SJSA1 (cell line): ENCODE results near the gene RASGRP2. TPM values are rescaled to one million over a fixed set of nuclear protein-coding genes. Genes with fewer than 3 reads are reported as not detected.
A peak's percentile ranks its signal among the peaks of the same experiment; 100 is the strongest.
"Not testable (repeated sequence)": the region's sequence is repeated elsewhere in the genome, so short reads cannot be mapped to it uniquely, and the experiment has no call there.

ENCODE experiments used
- DNase-seq, 2 experiments: peaks; one replicate each; pipeline ENCODE4 v3.0.0-alpha.2; 2015 to 2020; ENCODE audit warnings: low spot score in 2 of 2, low read depth in 1 of 2
- H3K27ac ChIP-seq: fragments of 250-450 bp; sonication (Bioruptor Pico); 2 replicates; pipeline ENCODE4 v1.5.1; 2020; ENCODE audit warnings: mild to moderate bottlenecking, moderate library complexity
- H3K27me3 ChIP-seq: fragments of 250-450 bp; sonication (Bioruptor Pico); replicated peaks from 2 replicates; pipeline ENCODE4 v1.5.1; 2020; ENCODE audit warnings: mild to moderate bottlenecking, moderate library complexity
- H3K36me3 ChIP-seq: fragments of 250-450 bp; sonication (Bioruptor Pico); 2 replicates; pipeline ENCODE4 v1.5.1; 2020; ENCODE audit warnings: mild to moderate bottlenecking
- H3K4me1 ChIP-seq: fragments of 250-450 bp; sonication (Bioruptor Pico); replicated peaks from 2 replicates; pipeline ENCODE4 v1.6.1; 2021; ENCODE audit warnings: mild to moderate bottlenecking
- H3K4me3 ChIP-seq: fragments of 250-450 bp; sonication (Bioruptor Pico); 2 replicates; pipeline ENCODE4 v1.5.1; 2020; ENCODE audit warnings: mild to moderate bottlenecking
- H3K9me3 ChIP-seq: fragments of 250-450 bp; sonication (Bioruptor Pico); replicated peaks from 2 replicates; pipeline ENCODE4 v1.5.1; 2020; ENCODE audit warnings: mild to moderate bottlenecking
- total RNA-seq: library from RNA; depleted of rRNA; stranded (reverse); fragments of >200 nt; shearing (Covaris generic); gene quantifications from 2 replicates; pipeline ENCODE4 v1.2.3, GENCODE V29; 2014

Gene RASGRP2
- total RNA-seq, 1 experiment from 2014 or later, result 0.08 TPM

DNA sequence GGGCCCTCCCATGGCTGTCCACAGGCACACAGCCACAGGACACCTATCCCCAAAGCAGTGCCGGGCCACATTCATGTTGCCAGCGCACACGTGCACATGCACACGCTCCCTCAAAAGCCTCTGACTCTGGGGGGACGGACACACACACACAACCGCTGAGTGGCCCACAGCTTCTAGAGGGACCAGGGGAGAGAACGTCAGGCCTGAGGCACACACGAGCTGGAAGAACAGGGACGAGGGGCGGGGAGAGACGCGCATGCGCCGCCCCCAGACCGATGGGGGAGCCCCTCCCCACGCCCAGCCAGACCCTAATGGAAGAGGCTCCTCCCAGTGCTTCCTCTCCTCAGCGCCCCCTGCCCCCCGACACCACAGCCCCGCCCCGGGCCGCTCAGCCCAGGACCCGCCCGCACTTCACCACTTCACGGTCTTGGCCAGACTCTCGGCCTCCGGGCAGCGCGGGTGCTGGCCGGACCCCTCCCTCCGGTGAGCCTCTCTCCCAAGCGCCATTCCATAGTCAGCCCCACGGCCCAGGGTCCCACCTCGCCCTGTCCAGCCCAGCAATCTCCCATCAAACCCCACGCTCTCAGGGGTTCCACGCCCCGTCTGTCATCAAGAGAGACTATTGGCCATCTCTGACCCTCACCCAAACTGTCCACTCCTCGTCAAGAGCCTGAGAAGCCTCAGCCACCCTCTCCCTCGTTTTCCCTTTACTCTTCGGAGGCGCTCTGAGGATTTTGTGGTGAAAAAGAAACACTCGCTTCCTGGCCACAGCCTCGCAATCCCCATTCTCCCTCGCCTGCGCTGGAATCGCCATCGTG is 32.6 kb downstream of the RASGRP2 start:
- no peak overlapping the region for H3K27ac ChIP-seq
- peaks cover 89% of the 10 kb centered on the region for H3K27me3 ChIP-seq
- peaks cover 4% of the 10 kb centered on the region; the same call in 1 of the 2 replicates for H3K36me3 ChIP-seq
- DNase-seq, result peak in 1 of 2 experiments; percentile 60
- peaks cover 7% of the 10 kb centered on the region; the same call in 1 of the 2 replicates for H3K9me3 ChIP-seq
- H3K4me3 ChIP-seq, result no peak overlapping the region
- peaks cover 15% of the 10 kb centered on the region for H3K4me1 ChIP-seq

DNA sequence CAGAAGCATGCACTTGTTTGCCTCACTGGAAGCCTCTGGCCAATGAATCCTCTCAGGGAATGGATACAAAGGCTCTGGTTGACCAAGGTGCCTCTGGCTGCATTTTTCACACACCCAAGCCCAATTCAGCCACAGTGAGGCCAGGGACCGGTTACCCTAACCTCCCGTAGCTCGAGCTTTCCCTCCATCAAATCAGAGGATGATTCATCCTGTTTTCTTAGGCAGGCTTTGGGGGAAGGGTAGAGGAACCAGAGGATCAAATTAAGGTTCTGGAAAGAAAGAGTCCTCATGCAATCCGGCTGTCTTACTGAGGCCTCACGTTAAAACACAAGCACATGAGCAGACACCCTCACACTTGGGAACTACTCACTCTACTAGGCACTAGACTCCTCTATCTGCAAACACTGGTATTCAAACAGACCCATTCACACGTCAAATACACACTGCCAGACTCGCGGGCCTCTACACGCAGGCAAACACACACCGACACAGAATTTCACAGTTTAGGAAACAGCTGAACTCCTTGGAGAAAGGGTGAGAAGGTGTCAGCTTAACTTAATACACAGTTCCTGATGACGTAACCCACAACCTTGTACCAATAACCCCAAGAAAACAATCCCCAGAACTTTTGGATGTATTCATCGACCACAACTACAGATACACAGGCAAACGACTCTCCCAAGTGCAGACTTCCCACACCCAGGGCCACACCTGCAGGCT is 33.4 kb downstream of the RASGRP2 start:
- H3K9me3 ChIP-seq, result peaks cover 7% of the 10 kb centered on the region; the same call in 1 of the 2 replicates
- no peak overlapping the region for H3K27ac ChIP-seq
- peaks cover 15% of the 10 kb centered on the region for H3K4me1 ChIP-seq
- H3K27me3 ChIP-seq, result peaks cover 85% of the 10 kb centered on the region
- H3K36me3 ChIP-seq, result peaks cover 4% of the 10 kb centered on the region; the same call in 1 of the 2 replicates
- H3K4me3 ChIP-seq, result no peak overlapping the region
- DNase-seq, result no peak

DNA sequence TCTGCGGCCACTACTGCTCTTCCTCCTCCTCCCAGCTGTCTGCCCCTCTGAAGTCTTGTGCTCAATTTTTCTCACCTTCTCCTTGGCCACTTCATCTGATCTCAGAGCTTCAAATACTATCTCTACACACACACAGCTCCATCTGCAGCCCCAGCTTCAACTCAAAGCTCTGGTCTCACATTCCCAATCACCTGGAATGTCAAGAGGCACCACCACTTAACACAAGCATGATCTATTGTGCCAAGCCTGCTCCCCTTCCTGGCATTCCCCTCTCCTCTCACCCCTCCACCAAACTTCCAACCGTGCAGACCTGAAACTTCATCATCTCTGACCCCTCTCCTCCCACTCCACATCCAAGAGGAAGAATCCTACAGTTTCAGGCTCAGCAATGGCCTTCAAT is 38.4 kb downstream of the RASGRP2 start:
- no peak overlapping the region for H3K4me3 ChIP-seq
- H3K9me3 ChIP-seq, result no peaks in the 10 kb centered on the region
- H3K27ac ChIP-seq, result no peak overlapping the region
- H3K4me1 ChIP-seq, result no peaks in the 10 kb centered on the region
- peaks cover 72% of the 10 kb centered on the region for H3K27me3 ChIP-seq
- H3K36me3 ChIP-seq, result no peaks in the 10 kb centered on the region
- DNase-seq, result no peak

DNA sequence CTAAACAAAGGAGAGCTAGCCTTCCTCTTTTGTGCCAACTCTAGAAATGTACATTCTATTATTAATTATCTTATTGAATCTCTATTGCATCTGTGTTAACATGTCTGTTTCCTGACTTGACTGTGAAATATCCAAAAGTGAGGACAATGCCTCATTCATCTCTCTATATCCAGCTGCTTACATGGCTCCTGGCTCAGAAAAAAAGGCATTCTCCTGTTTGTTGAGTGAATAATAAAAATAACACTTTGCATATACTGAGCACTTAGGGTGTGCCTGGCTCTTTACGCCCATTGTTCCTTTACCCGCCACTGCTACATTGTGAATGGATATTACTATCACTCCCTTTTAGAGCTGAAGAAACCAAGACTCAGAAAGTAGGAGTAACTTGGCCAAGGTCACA is 40.9 kb downstream of the RASGRP2 start:
- Histone ChIP-seq H3K27ac (no peak overlapping the region), H3K36me3 (no peaks in the 10 kb centered on the region), H3K4me3 (no peak overlapping the region), H3K27me3 (peaks cover 66% of the 10 kb centered on the region), H3K4me1 (no peaks in the 10 kb centered on the region), H3K9me3 (no peaks in the 10 kb centered on the region)
- no peak for DNase-seq

DNA sequence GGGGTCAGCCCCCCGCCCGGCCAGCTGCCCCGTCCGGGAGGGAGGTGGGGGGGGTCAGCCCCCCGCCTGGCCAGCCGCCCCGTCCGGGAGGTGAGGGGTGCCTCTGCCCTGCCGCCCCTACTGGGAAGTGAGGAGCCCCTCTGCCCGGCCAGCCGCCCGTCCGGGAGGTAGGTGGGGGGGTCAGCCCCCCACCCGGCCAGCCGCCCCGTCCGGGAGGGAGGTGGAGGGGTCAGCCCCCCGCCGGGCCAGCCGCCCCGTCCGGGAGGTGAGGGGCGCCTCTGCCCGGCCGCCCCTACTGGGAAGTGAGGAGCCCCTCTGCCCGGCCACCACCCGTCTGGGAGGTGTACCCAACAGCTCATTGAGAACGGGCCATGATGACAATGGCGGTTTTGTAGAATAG is 42.0 kb downstream of the RASGRP2 start:
- not testable (repeated sequence) for H3K4me3 ChIP-seq, H3K36me3 ChIP-seq, H3K27ac ChIP-seq, H3K9me3 ChIP-seq, DNase-seq, H3K4me1 ChIP-seq
- H3K27me3 ChIP-seq, result peaks cover 66% of the 10 kb centered on the region

DNA sequence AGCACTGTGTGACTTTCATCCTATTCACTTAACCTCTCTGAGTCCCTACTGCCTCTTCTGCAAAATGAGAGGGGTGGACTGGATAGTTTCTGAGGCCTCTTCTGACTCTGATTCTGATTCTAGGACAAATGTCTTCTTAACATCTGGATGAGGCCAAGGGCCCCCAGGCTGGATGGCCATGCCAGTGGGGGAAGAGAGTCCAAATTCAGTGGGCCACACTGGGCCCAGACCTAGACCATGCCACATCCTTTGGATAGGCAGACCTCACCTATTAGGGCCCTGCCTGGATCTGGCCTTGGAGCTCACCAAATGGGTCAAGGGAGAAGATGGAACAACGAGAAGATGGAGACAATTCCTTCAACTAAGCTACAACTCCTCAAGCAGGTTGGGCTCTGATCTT is 45.5 kb downstream of the RASGRP2 start:
- no peak for DNase-seq
- Histone ChIP-seq H3K27me3 (peaks cover 69% of the 10 kb centered on the region), H3K36me3 (no peaks in the 10 kb centered on the region)

DNA sequence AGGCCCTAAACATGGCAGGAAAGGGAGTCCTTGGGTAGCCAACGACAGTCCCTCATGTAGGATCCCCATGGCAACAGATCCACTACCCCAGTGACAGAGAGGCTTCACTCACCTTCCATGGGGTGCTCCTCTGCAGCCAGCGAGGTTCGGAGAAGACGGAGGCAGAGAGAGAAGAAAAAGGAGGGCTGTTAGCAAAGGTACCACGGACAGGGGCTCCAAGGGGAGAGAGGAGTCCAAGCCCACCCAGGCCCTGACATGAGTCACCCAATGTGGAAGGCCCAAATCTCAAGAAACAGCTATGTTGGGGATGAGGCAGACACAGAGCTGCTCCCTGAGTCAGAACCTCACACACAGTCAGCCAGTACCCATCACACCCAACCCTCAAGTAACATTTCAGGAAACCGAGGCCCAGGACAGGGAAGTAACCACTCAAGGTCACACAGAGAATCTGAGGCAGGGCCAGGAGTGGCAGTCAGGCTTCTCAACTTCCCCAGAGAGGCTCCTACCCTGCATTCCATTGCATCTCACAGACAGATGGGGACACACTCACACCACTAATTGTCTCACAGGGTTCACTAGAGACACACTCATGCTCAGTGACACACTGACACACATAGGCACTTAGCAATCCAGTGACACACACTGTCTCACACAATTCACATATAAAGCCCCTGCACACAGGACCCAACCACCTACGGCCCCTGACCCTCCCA is 46.1 kb downstream of the RASGRP2 start:
- no peak for DNase-seq
- Histone ChIP-seq H3K27me3 (peaks cover 67% of the 10 kb centered on the region), H3K4me1 (no peaks in the 10 kb centered on the region), H3K4me3 (no peak overlapping the region), H3K36me3 (no peaks in the 10 kb centered on the region), H3K9me3 (no peaks in the 10 kb centered on the region), H3K27ac (no peak overlapping the region)

More for the DNA sequence above, 45.5 kb downstream of the RASGRP2 start:
- no peaks in the 10 kb centered on the region for H3K4me1 ChIP-seq
- no peaks in the 10 kb centered on the region for H3K9me3 ChIP-seq
- no peak overlapping the region for H3K27ac ChIP-seq
- H3K4me3 ChIP-seq, result no peak overlapping the region

DNA sequence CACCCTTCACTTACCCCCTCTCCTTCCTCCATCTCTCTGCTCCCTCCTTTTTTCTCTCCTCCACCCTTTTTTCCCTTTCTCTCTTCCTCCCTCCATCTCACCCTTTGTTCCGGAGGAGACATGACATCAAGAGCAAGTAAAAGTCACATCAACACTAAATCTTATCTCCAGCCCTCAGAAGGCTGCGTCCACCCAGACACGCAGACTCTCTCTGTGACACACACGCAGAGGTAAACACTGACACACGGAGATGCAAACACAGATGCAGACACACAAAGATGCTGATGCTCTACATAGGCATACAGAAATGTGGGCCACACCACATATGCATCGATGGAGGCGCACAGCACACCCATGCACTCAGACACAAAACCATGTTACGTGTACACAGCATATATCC is 47.9 kb downstream of the RASGRP2 start:
- Histone ChIP-seq H3K36me3 (no peaks in the 10 kb centered on the region), H3K27ac (no peak overlapping the region), H3K27me3 (peaks cover 65% of the 10 kb centered on the region), H3K9me3 (no peaks in the 10 kb centered on the region), H3K4me3 (no peak overlapping the region), H3K4me1 (no peaks in the 10 kb centered on the region)
- no peak for DNase-seq

DNA sequence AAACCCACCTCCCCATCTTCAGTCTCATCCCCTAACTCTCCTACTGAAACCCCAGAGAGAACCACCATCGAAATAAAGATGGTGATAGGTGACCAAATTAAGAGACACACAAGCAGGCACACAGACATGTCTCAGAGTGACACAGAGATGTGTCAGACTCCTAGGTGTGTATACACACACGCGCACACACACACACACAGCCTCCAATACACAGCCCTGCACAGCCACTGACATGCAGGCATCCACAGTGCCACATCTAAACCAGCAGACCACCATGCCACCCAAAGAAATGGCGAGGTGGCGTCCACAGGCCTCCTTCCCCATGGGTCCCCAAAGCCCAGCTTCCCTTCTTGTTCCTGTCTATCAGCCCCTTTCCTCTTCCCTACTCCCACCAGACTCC is 48.4 kb downstream of the RASGRP2 start:
- no peaks in the 10 kb centered on the region for H3K36me3 ChIP-seq
- H3K9me3 ChIP-seq, result no peaks in the 10 kb centered on the region
- H3K27ac ChIP-seq, result no peak overlapping the region
- no peaks in the 10 kb centered on the region for H3K4me1 ChIP-seq
- H3K4me3 ChIP-seq, result no peak overlapping the region
- H3K27me3 ChIP-seq, result peaks cover 60% of the 10 kb centered on the region
- DNase-seq, result no peak

DNA sequence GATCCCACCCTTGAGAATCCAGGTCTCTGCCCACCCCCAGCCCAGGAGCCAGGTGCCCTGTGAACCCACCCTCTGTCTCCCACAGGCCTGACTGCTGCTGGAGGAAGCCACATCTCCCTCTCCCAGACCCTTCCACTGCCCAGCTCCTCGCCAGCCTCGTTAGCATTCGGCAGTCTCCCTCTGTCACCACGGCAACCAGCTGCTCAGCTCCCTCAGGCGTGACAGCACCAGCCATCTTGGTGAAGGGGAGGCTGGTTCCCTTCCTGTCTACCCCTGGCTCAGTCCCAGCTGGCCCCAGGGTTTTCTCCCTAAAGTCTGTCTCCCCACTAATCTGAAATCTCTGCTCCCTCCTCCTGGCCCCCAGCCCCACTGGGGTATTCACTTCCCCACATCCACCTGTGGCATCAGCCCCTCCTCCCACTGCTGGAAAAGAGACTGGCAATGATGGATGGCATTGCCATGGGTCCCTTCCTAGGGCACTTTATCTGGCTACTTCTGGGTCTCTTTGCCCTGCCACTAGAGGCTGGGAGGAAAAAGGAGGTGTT is 49.0 kb downstream of the RASGRP2 start:
- H3K27me3 ChIP-seq, result peaks cover 53% of the 10 kb centered on the region
- no peak overlapping the region for H3K27ac ChIP-seq
- no peaks in the 10 kb centered on the region for H3K9me3 ChIP-seq
- no peak overlapping the region for H3K4me3 ChIP-seq
- no peaks in the 10 kb centered on the region for H3K4me1 ChIP-seq
- no peak for DNase-seq
- no peaks in the 10 kb centered on the region for H3K36me3 ChIP-seq

DNA sequence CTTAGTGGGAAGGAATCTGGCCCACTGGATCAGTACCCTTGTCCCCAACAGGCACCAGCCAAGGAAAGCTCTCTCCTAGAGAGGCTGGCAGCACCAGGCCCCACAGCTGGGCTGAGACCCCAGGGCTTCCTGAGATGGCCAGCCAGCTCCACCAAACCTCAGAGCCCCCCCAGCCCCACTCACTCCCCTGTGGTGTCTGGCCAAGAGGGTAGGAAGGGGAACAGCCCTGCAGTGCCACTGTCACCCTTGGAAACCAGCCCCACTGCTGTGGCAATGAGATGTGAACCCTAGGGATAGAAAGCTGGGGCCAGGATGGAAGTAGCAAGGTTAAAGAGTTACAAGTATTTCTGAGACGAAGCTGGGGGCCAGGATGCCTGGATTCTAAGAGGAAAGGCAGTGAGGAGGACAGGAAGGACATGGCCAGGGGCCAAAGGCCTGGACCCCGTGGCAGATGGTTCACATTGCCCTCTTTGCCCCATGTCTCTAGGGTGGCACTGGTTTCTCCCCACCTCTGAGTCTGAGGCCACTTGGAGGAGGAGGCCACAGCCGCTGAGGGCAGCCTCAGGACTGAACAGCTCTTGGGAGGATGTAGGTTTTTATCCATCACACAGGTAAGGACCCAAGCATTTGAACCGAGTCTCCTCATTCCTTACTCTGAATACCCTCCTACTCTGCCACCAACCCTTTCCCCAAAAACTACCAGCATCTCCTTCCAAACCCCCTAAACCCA is 49.8 kb downstream of the RASGRP2 start:
- DNase-seq, result no peak
- Histone ChIP-seq H3K36me3 (no peaks in the 10 kb centered on the region), H3K4me1 (no peaks in the 10 kb centered on the region), H3K4me3 (no peak overlapping the region), H3K27ac (no peak overlapping the region), H3K27me3 (peaks cover 48% of the 10 kb centered on the region), H3K9me3 (no peaks in the 10 kb centered on the region)

DNA sequence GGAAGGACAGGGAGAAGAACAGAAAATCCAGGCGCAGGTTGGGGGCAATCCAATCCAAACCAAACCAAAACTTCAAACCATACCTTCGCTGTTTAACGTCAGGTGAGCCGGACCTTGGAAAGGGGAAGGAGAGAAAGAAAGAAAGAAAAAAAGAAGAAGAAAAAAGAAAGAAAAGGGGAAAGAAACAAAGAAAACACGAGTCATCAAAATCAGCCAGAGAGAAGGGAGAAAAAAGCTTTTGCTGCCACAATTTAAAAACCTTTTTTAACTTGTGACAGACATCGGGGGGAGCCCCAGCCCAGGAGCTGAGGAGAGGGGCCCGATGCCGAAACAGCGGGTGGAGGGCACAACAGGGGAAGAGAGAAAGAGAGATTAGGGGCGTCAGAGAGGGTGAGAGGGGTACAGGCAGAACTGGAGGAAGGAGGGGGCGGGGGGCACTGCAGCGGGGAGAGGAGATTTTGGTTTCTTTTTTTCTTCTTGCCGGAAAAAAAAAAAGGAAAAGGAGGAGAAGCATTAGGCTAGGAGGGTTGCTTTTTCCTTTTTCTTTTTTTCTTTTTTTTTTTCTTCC is 51.1 kb downstream of the RASGRP2 start:
- Histone ChIP-seq H3K9me3 (no peaks in the 10 kb centered on the region), H3K27ac (no peak overlapping the region), H3K4me3 (no peak overlapping the region), H3K36me3 (no peaks in the 10 kb centered on the region), H3K27me3 (peaks cover 44% of the 10 kb centered on the region), H3K4me1 (no peaks in the 10 kb centered on the region)
- no peak for DNase-seq

DNA sequence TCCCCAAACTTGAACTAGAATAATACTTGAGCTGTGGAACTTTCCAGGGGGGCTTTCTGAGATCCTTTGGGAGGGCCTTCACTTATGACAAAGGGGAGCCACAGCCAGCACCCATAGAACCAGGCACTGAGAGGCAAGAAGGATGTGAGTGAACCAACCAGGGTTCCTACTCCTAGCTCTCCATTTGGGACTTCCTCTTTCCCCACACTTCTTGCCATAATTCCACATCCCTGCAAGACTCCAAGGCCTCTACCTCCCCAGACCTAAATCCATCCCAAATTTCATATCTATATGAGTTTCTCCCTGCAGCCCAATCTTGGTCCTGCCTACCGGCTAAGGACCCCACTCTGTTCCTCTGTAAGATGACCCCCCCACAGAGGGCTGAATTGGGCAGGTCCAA is 52.4 kb downstream of the RASGRP2 start:
- H3K9me3 ChIP-seq, result no peaks in the 10 kb centered on the region
- no peaks in the 10 kb centered on the region for H3K4me1 ChIP-seq
- peaks cover 35% of the 10 kb centered on the region for H3K27me3 ChIP-seq

More for the DNA sequence above, 52.4 kb downstream of the RASGRP2 start:
- DNase-seq, result no peak
- no peak overlapping the region for H3K4me3 ChIP-seq
- H3K27ac ChIP-seq, result no peak overlapping the region
- no peaks in the 10 kb centered on the region for H3K36me3 ChIP-seq
